IMR-90 (cell line): ENCODE data around the gene TOMM22.

Experiments
- CTCF ChIP-seq: conservative IDR thresholded peaks from 2 replicates; pipeline ENCODE4 v1.5.1; 2012; ENCODE audit warnings: mild to moderate bottlenecking, low read depth, low read length, improper control_type of control experiment
- POLR2A ChIP-seq: IDR thresholded peaks from 2 replicates; pipeline ENCODE4 v1.6.1; 2012; ENCODE audit warnings: mild to moderate bottlenecking, low read depth, low read length

- TF ChIP-seq CTCF = no peak
- TF ChIP-seq POLR2A = no peak
Measured at GRCh38 chr22:38732251-38732815, 50.6 kb downstream of the TOMM22 start.
